NCI-H524 treated with DMSO at 0.1 percent for 48 hours (cell line): ENCODE data around the gene SLC35A4.
"Not testable (repeated sequence)": the region's sequence is repeated elsewhere in the genome, so short reads cannot be mapped to it uniquely, and the experiment has no call there.

Source experiments
- DNase-seq: peaks from one replicate; lab custom pipeline; 2025; lab: John Stamatoyannopoulos, UW

The SLC35A4 gene

DNA sequence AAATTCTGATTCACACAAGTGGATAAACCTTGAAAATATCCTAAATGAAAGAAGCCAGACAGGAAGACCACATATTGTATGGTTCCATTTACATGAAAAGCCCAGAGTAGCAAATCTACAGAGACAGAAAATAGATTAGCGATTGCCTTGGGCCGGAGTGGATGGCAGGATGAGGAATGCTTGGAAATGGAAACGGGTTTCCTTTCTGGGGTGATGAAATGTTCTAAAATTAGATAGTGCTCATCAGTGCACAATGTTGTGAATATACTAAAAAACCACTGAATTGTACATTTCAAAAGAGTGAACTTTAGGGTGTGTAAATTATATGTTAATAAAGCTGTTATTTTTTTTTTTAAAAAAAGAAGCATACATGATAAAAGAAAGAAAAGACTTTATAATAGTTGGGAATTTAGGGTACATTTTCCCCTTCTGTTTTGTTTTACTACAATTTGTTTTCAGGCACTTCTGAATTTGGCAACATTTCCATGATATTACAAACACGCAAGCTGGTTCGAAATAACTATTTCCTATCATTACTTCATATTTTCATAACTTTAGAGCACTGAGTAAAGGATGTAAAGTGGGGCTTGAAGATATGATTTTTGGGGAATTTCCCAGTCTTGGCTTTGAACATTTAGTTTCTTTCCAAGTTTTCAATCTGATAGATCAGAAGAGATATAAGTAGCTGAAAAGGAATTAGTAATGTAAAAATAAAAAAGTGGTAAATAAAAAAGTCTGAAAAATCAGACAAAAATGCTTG, 23.9 kb downstream of the SLC35A4 start:
- DNase-seq: no peak

DNA sequence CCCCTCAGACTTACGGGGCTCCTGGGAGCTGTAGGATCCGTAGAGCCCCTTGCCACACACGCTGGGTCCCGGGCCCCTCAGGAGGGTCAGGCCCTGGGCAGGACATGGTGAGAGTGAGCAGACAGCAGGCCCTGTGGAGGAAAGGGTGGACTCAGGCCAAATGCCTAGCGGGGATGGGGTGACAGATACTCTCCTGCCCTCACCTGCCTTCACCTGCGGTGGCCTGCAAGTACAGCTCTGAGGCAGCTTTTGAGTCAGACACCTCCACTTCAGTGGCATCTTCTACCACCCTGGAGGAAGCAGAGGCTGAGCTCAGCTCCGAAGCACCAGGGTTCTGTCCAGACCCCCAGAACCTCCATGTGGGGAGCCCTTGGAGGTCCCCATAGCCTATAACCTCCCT, 26.2 kb downstream of the SLC35A4 start:
- DNase-seq: no peak

DNA sequence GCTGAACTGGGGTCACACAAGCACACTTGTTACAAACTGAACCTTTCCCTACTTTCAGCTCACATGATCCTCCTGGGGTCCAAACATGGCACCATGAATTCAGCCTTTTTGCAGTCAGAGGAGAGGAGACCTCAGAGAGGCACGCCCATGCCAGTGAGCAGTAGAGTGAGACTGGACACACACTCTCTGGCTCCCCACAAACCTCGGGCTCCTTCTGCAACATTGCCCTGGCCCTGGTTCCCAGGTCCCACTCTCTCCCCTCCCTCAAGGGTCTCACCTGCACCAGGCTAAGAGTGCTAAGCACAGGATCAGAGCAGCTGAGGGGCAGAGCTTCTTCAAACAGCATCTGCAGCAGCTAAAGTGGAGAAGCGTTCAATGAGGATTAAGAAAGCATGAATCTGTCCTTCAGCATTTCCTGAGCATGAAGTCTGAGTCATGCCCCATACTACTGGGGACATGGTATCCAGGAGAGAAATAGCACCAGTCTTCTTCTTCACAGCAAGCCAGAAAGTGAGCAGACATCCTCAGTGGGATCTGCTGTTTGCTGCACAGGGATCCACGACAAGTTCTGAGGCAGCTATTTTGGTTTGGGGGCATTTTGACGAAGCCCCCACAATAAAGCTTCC, 27.2 kb downstream of the SLC35A4 start:
- no peak for DNase-seq

DNA sequence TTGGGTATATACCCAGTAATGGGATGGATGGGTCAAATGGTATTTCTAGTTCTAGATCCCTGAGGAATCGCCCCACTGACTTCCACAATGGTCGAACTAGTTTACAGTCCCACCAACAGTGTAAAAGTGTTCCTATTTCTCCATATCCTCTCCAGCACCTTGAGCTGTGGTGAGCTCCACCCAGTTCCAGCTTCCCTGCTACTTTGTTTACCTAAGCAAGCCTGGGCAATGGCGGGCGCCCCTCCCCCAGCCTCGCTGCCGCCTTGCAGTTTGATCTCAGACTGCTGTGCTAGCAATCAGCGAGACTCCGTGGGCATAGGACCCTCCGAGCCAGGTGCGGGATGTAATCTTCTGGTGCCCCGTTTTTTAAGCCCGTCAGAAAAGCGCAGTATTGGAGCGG, 28.4 kb downstream of the SLC35A4 start:
- DNase-seq: not testable (repeated sequence)

DNA sequence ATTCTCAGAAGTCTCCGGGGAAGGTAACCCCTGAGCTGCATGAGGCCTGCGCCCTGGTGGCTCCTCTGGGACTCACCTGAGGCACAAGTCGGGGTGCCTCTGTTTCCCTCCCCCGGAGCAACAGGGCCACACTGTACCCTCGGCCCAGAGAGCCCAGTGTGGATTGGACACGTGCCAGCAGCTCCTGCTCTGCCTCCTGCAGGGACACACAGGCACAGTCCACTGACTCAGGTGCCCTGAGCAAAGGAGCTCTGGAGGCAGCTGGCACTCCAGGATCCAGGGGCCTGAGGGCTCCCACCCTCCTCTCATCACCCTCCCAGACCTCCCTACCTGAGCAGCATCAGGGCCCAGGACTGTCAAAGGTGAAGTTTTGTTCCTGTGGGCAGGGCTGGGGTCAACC, 29.5 kb downstream of the SLC35A4 start:
- no peak for DNase-seq

DNA sequence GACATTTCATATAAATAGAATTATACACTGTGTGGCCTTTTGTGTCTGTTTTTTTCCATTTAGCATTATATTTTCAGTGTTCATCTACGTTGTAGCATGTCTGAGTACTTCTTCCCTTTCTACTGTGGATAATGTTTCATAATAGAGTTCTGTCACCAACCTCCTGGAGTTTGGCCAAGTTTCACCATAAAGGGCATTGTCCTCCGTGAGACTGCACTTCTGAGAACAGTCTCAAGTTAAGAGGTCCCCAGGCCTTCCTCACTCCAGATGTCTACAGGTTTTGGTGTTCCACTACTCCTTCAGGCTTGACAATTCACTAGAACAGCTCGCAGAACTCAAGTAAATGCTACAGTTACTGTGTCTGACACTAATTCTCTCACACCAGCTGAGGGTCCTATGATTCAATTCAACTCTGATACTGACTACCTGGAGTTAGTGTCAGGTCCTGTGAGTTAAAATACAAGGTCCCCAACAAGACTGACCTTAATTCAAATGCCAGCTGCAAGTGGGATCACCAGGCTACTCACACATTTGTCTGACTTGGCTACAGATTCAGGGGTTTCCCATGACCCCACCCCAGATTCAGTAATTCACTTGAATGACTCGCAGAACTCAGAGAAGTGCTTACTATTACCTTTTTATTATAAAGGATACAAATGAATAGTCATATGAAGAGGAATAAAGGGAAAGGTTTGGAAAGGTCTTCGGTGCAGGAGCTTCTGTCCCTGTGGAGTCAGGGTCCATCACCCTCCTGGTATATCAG, 31.1 kb downstream of the SLC35A4 start:
- DNase-seq: no peak

DNA sequence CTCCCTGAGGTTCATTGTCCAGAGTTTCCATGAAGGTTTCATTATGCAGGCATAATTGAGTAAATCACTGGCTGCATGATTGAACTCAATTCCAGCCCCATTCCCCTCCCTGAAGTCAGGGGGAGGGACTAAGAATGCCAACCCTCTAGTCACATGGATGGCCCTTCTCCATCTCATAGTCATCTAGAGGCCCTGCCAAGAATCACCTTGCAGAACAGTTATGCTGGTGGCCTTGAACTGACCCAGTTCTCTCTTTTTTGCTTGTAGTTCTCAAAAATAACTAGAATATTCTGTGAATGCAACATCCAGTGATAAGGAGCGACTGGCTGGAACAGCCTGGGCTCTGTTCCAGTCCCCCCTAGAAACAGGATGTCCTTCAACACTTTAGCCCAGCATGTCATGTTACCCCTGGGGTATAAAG, 31.7 kb downstream of the SLC35A4 start:
- no peak for DNase-seq

DNA sequence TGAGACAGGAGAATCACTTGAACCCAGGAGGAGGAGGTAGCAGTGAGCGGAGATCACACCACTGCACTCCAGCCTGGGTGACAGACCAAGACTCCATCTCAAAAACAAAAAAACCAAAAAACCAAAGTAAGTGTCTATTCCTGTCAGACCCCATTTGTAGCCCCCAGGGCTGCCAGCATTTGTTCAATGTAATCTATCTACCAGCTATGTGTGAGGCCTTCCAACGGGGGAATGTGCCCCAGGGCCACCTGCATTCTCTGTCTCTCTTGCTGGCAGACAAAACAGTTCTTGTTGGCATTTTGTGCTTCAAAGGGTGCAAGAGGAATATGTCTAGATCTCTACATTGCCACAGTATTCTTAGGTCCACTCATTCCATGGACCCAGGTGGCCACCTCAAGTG, 34.2 kb downstream of the SLC35A4 start:
- no peak for DNase-seq

DNA sequence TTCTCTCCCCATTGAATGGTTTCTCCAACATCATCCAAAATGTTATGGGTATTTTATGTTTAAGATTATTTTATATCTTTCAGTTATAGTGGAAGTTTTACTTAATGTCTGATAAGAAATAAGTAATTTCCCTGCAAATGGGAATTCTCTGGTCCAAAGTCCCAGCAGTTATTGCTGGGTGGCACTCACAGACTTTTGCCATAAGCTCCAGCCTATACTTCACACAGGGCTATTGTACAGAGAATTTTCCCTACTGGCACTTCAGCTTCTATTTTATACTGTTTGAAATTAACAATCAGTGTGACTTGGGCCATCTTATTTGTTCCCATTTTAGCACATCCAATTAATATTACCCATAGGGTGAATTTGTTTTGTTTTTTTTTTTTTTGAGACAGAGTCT, 35.5 kb downstream of the SLC35A4 start:
- DNase-seq: no peak

DNA sequence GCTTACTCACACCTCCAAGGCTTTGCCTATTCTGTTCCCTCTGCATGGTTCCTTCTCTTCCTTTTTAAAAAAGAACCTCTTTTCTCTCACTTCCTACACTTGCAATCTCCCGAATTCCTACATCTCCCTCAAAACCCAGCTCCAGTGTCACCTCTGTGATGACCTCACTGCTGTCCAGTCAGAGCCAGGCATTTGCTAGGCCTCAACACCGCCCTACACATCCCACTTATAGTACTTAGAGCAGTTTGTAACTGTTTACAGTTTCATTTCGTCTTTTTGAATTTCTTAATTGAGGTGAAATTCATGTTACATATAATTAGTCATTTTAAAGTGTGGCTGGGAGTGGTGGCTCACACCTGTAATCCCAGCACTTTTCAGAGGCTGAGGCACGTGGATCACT, 37.5 kb downstream of the SLC35A4 start:
- no peak for DNase-seq

DNA sequence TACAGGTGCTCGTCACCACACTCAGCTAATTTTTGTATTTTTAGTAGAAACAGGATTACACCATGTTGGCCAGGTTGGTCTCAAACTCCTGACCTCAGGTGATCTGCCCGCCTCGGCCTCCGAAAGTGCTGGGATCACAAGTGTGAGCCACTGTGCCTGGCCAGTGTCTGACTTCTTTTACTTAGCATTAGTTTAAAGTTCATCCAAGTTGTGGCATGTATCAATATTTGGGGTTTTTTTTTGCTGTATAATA, 38.7 kb downstream of the SLC35A4 start:
- DNase-seq: not testable (repeated sequence)

DNA sequence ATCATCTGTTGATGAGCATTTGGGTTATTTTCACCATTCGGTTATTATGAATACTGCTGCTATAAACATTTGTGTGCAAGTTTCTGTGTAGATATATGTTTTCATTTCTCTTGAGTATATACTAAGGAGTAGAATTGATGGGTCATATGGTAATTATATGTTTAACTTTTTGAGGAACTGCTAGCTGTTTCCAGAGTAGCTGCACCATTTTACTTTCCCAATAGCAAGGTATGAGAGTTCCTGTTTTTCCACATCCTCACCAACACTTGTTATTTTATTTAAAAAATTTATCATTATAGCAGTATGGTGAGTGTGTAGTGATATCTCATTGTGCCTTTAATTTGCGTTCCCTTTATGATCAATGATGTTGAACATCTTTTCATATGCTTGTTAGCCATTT, 39.1 kb downstream of the SLC35A4 start:
- DNase-seq: no peak

DNA sequence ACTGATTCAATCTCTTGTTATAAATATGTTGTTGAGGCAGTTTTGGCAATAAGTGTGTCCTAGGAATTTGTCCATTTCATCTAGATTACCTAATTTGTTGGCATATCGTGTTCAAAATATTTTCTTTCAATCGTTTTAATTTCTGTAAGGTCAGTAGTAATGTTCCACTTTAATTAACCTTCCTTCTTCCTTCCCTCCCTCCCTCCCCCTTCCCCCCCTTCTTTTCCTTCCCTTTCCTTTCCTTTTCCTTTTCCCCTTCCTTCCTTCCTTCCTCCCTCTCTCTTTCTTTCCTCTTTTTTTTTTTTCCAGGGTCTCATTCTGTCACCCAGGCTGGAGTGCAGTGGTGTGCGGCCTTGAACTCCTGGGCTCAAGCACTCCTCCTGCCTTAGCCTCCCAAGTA, 41.3 kb downstream of the SLC35A4 start:
- DNase-seq: no peak

DNA sequence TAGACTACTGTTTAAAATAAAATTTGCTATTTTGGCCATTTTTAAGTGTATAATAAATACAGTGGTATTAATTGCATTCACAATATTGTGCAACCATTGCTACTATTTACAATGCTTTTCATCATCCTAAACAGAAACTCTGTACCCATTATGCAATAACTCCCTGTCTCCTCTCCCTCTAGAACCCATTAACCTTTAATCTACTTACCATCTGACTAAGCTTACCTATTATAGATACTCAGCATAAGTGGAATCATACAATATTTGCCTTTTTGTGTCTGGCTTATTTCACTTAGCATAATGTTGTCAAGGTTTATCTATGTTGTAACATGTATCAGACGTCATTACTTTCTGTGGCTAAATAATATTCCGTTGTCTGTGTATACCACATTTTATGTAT, 42.4 kb downstream of the SLC35A4 start:
- no peak for DNase-seq

DNA sequence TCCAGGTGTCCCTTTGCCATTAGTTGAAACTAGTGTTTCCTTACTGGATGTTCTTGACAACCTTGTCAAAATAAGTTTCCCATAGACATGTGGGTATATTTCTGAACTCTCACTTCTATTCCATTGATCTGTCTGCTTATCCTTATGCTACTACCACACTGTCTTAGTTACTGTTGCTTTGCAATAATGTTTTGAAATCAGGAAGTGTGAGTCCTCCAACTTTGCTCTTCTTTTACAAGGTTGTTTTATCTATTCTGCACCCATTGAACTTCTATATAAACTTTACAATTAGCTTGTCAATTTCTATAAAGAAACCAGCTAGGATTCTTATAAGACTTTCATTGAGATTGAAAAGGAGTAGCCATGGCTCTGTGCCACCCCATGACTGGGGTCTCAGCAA, 44.1 kb downstream of the SLC35A4 start:
- DNase-seq: no peak

DNA sequence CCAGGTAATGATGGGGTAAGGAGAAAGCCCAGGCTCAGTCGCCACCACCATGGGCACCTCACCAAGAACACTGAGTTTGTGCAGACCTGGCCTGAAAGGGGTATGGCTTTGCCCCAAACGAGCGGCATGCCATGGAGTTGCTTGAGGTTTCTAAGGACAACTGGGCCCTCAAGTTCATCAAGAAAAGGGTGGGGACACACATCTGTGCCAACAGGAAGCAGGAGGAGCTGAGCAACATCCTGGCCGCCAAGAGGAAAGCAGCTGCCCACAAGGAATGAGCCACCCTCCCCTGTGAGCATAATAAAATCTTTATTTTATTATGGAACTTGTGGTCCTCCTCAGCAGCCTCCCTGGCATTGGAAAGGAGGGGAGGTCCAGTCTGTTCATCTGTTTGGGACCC, 44.5 kb downstream of the SLC35A4 start:
- DNase-seq: no peak

DNA sequence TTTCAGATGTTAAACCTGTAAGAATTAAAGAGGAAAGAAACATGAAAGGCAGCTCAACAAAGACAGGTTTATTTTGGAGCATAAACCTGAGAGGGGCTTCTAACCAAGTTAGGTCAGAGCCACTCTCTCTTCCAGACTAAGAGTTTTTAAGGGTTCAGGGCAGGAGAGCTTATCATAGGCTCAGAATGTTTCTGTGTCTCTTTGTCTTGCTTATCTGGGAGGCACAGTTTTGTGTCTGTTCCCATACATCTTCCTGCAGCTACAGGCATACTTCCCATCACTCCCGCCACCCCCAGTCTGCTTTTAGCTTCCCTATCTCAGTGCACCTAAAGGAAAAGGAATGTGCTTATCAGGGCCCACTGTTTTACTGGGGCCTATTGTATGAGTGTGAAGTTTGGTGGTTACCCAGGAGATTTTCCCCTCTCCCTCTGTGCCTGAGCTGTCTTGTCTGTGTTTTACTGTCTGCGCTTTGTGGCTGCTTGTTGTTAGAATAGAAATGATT, 46.4 kb downstream of the SLC35A4 start:
- DNase-seq: no peak
